Hematopoietic multipotent progenitor cell treated with erythropoietin and hydrocortisone succinate and interleukin-3 and kit ligand, for 17 days (in vitro differentiated cells): ENCODE measurements around the gene TPRA1.

ENCODE experiments used
- DNase-seq: peaks from one replicate; pipeline ENCODE4 v3.0.0-alpha.2; 2015; ENCODE audit warnings: low spot score

TPRA1 gene

GRCh38 chr3:127590282-127590592 is 296 bp downstream of the TPRA1 start:
- DNase-seq: no peak

GRCh38 chr3:127589600-127590281 is 792 bp downstream of the TPRA1 start:
- peak; percentile 54 for DNase-seq

GRCh38 chr3:127588806-127589577 is 1.5 kb downstream of the TPRA1 start:
- DNase-seq: peak; percentile 62

GRCh38 chr3:127587876-127588275 is 2.7 kb downstream of the TPRA1 start:
- peak; percentile 37 for DNase-seq

GRCh38 chr3:127585813-127586413 is 4.6 kb downstream of the TPRA1 start:
- peak; percentile 45 for DNase-seq

GRCh38 chr3:127585163-127585812 is 5.2 kb downstream of the TPRA1 start:
- DNase-seq: peak; percentile 26

- no peak for DNase-seq
Measured at GRCh38 chr3:127584734-127585133, 5.8 kb downstream of the TPRA1 start.

- no peak for DNase-seq
Measured at GRCh38 chr3:127580327-127581060, 10.0 kb downstream of the TPRA1 start.

GRCh38 chr3:127578802-127579201 is 11.7 kb downstream of the TPRA1 start:
- no peak for DNase-seq

GRCh38 chr3:127578168-127578567 is 12.4 kb downstream of the TPRA1 start:
- DNase-seq: no peak

GRCh38 chr3:127577448-127577847 is 13.1 kb downstream of the TPRA1 start:
- DNase-seq: no peak

- DNase-seq: peak; percentile 92
Measured at GRCh38 chr3:127574880-127575878, 15.4 kb downstream of the TPRA1 start.

GRCh38 chr3:127573912-127574311 is 16.6 kb downstream of the TPRA1 start:
- DNase-seq: no peak

- no peak for DNase-seq
Measured at GRCh38 chr3:127573401-127573800, 17.1 kb downstream of the TPRA1 start.

- DNase-seq: no peak
Measured at GRCh38 chr3:127572735-127573134, 17.8 kb downstream of the TPRA1 start.

- DNase-seq: no peak
Measured at GRCh38 chr3:127572186-127572585, 18.3 kb downstream of the TPRA1 start.

- DNase-seq: no peak
Measured at GRCh38 chr3:127570520-127570919, 20.0 kb downstream of the TPRA1 start.

GRCh38 chr3:127569160-127569559 is 21.4 kb downstream of the TPRA1 start:
- DNase-seq: no peak

GRCh38 chr3:127568586-127568985 is 21.9 kb downstream of the TPRA1 start:
- DNase-seq: no peak

GRCh38 chr3:127566833-127567232 is 23.7 kb downstream of the TPRA1 start:
- DNase-seq: no peak

GRCh38 chr3:127565711-127566110 is 24.8 kb downstream of the TPRA1 start:
- no peak for DNase-seq
